Spleen (tissue), 7 donors: ENCODE measurements around the gene IL17D.
"Not testable (repeated sequence)": the region's sequence is repeated elsewhere in the genome, so short reads cannot be mapped to it uniquely, and the experiment has no call there.

Source experiments
- POLR2A ChIP-seq, 3 donors: fragments of 450-650 bp; IDR thresholded peaks; one replicate each; pipeline ENCODE4 v1.5.1; 2017; ENCODE audit warnings: antibody characterized with exemption in 3 of 3, mild to moderate bottlenecking in 1 of 3
- POLR2AphosphoS5 ChIP-seq, 3 donors: sonication (generic); formaldehyde crosslinking; IDR thresholded peaks; one replicate each; pipeline ENCODE4 v1.5.1; 2017; ENCODE audit warnings: antibody characterized with exemption in 3 of 3
- TF ChIP-seq, protein P1 (sequence below), 11 experiments: fragments of 200-600 bp in 7 of 11; fragments of 450-650 bp in 4 of 11; sonication (generic) in 4 of 11; IDR thresholded peaks in 8 of 11; conservative IDR thresholded peaks in 3 of 11; 1 replicate in 7 of 11; 2 replicates in 4 of 11; pipeline versions ENCODE4 v1.4.0 to v1.8.0; 2016 to 2021; ENCODE audit warnings: antibody characterized with exemption in 11 of 11, inconsistent platforms in 4 of 11, mild to moderate bottlenecking in 1 of 11
- donor health status: DM: no; HTN: no; CAD: no; lungs with moderate emphysema.
- donor health status: DM: no; HTN: no; CAD: no.
- donor health status: DM: no; HTN: no; CAD: no.

DNA sequence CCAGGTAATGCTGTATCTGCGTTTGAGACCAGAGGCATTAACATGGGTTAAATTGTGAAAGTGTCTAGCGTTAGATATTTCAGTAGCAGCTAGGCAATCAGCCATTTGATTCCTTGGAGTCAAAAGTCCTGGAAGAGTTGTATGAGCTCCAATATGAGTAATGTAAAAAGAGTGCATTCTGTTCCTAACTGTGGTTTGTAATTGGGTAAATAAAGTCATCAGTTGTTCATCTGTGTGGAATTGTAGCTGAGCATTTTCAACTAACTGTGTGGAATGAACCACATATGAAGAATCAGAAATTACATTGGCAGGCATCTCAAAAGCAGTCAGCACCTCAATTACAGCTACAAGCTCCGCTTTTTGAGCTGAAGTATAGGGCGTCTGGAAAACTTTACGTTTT lies 22.0 kb upstream of the IL17D start:
- TF ChIP-seq, protein P1, sequence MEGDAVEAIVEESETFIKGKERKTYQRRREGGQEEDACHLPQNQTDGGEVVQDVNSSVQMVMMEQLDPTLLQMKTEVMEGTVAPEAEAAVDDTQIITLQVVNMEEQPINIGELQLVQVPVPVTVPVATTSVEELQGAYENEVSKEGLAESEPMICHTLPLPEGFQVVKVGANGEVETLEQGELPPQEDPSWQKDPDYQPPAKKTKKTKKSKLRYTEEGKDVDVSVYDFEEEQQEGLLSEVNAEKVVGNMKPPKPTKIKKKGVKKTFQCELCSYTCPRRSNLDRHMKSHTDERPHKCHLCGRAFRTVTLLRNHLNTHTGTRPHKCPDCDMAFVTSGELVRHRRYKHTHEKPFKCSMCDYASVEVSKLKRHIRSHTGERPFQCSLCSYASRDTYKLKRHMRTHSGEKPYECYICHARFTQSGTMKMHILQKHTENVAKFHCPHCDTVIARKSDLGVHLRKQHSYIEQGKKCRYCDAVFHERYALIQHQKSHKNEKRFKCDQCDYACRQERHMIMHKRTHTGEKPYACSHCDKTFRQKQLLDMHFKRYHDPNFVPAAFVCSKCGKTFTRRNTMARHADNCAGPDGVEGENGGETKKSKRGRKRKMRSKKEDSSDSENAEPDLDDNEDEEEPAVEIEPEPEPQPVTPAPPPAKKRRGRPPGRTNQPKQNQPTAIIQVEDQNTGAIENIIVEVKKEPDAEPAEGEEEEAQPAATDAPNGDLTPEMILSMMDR (IDR thresholded peaks at IDR 0.05 in 8 of 11, conservative IDR thresholded peaks at IDR 0.05 in 3 of 11): not testable (repeated sequence)
- TF ChIP-seq POLR2AphosphoS5, POLR2A (IDR thresholded peaks at IDR 0.05): not testable (repeated sequence)
